Measurements from ENCODE around the gene CD37. TPM values are rescaled to one million over a fixed set of nuclear protein-coding genes. Genes with fewer than 3 reads are reported as not detected.
A peak's percentile ranks its signal among the peaks of the same experiment; 100 is the strongest.
"Not testable (repeated sequence)": the region's sequence is repeated elsewhere in the genome, so short reads cannot be mapped to it uniquely, and the experiment has no call there.

The CD37 gene
- total and polyA plus RNA-seq, 5 donors: 2.3 to 8.0 (median 5.5) TPM

DNA sequence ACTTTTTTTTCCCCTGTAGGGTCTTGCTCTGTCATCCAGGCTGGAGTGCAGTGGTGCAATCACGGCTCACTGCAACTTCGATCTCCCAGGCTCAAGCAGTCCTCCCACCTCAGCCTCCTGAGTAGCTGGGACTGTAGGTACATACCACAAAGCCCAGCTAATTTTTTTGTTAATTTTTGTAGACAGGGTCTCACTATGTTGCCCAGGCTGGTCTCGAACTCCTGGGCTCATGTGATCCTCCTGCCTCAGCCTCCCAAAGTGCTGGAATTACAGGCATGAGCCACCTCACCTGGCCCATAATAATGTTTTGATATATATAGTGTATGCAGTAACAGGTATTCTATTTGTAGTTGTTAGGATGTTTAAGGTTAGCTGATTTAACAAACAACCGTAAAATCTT lies 4.0 kb upstream of the CD37 start:
- H3K27ac ChIP-seq (ENCODE audit: low read length); H3K9me3 ChIP-seq (ENCODE audit: control insufficient read depth, low read length); ATAC-seq; DNase-seq; H3K4me1 ChIP-seq (ENCODE audit: control insufficient read depth, insufficient read depth, low read length); intact Hi-C loops (cut with DNase I); H3K27me3 ChIP-seq (ENCODE audit: control insufficient read depth, insufficient read depth); H3K4me3 ChIP-seq (ENCODE audit: low read length): not testable (repeated sequence)
- 97% methylated on average over 4 of the region's 4 CpGs for WGBS

DNA sequence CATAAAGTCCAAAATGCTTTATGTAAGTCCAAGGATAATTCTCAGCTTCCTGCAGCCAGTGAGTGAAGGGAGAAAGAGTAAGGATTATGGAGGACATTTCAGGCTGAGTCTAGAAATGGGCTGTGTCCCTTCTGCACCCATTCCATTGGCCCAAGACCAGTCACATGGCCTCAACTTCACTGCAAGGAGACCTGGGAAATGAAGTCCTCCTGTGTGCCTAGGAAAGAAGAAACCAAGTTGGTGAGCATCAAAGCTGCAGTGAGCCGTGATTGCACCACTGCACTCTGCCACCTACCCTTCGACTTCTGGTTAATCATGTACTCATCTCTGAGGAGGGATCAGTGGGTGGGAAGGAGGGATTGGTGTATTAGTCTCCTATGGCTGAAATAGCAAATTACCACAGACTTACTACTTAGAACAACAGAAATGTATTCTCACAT lies 3.6 kb upstream of the CD37 start:
- no peaks in the 10 kb centered on the region for H3K27me3 ChIP-seq (ENCODE audit: control insufficient read depth, insufficient read depth)
- H3K4me1 ChIP-seq (ENCODE audit: control insufficient read depth, insufficient read depth, low read length): no peaks in the 10 kb centered on the region
- WGBS: 71% methylated on average over 2 of the region's 2 CpGs
- H3K4me3 ChIP-seq (ENCODE audit: low read length): no peak overlapping the region
- H3K27ac ChIP-seq (ENCODE audit: low read length): no peak overlapping the region
- DNase-seq (no peak), ATAC-seq (peak; percentile 73 to 78)
- no peaks in the 10 kb centered on the region for H3K9me3 ChIP-seq (ENCODE audit: control insufficient read depth, low read length)
- intact Hi-C loops (cut with DNase I): no loop called here

DNA sequence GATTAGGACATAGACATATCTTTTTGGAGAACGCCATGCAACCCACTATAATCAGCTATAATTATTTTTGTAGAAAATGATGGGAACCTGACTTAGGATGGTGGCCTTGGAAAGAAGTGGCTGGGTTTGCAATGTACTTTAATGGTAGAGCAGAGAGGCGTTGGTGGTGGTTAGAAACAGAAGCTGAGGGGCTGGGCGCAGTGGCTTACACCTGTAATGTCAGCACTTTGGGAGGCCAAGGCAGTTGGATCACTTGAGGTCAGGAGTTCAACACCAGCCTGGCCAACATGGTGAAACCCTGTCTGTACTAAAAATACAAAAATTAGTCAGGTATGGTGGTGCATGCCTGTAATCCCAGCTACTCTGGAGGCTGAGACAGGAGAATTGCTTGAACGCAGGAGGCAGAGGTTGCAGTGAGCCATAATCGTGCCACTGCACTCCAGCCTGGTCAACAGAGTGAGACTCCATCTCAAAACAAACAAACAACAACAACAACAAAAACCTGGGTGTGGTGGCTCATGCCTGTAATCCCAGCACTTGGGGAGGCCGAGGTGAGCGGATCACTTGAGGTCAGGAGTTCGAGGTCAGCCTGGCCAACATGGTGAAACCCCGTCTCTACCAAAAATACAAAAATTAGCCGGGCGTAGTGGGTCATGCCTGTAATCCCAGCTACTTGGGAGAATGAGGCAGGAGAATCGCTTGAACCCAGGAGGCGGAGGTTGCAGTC lies 2.4 kb upstream of the CD37 start:
- H3K4me3 ChIP-seq (ENCODE audit: low read length); ATAC-seq; H3K9me3 ChIP-seq (ENCODE audit: control insufficient read depth, low read length); intact Hi-C loops (cut with DNase I); DNase-seq; H3K27ac ChIP-seq (ENCODE audit: low read length); H3K27me3 ChIP-seq (ENCODE audit: control insufficient read depth, insufficient read depth); H3K4me1 ChIP-seq (ENCODE audit: control insufficient read depth, insufficient read depth, low read length): not testable (repeated sequence)
- 91% methylated on average over 13 of the region's 13 CpGs for WGBS

DNA sequence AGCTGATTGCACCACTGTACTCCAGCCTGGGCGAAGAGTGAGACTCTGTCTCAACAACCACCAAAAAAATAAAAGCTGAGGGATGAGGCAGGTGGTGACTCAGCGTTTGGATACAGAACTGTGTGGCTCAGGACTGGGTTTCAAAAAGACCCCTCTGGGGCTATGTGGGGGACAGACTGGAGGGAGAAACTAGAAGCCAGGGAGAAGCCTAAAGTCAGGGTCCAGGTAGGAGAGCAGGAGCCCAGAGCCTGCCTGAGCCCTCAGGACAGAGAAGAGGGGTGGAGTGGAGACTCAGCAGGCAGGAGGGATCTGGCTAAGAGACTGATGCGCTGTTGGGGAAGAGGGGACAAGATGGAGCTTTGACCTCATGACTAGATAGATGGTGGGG lies 1.8 kb upstream of the CD37 start:
- H3K4me3 ChIP-seq (ENCODE audit: low read length): no peak overlapping the region

DNA sequence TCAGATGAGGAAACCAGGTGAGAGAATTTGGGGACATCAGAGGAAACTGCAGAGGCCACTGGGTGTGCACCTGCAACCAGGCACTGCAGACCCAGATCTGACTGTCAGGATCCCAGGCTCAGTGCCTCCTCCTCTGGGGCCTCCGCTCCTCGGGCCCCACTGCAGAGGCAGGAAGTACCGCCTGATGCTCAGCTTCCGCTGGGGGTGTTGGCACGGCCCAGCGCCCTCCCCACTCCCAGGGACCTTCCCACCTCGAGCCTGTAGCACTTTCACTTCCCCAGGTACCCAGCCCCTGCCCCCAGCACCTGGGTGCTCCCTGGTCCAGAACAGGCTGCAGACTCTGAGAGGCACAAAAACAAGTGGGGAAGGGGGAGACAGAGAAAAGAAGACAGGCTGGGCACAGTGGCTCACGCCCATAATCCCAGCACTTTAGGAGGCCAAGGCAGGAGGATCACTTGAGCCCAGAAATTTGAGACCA lies 1.4 kb upstream of the CD37 start:
- ATAC-seq: no peak
- H3K4me3 ChIP-seq (ENCODE audit: low read length): no peak overlapping the region
- WGBS: 34% methylated on average over 8 of the region's 8 CpGs

More for the DNA sequence above, 1.8 kb upstream of the CD37 start:
- no peak for ATAC-seq
- no peaks in the 10 kb centered on the region for H3K4me1 ChIP-seq (ENCODE audit: control insufficient read depth, insufficient read depth, low read length)
- 71% methylated on average over 3 of the region's 3 CpGs for WGBS
- no peak for DNase-seq
- intact Hi-C loops (cut with DNase I): no loop called here
- H3K27ac ChIP-seq (ENCODE audit: low read length): no peak overlapping the region
- H3K27me3 ChIP-seq (ENCODE audit: control insufficient read depth, insufficient read depth): no peaks in the 10 kb centered on the region
- no peaks in the 10 kb centered on the region for H3K9me3 ChIP-seq (ENCODE audit: control insufficient read depth, low read length)

DNA sequence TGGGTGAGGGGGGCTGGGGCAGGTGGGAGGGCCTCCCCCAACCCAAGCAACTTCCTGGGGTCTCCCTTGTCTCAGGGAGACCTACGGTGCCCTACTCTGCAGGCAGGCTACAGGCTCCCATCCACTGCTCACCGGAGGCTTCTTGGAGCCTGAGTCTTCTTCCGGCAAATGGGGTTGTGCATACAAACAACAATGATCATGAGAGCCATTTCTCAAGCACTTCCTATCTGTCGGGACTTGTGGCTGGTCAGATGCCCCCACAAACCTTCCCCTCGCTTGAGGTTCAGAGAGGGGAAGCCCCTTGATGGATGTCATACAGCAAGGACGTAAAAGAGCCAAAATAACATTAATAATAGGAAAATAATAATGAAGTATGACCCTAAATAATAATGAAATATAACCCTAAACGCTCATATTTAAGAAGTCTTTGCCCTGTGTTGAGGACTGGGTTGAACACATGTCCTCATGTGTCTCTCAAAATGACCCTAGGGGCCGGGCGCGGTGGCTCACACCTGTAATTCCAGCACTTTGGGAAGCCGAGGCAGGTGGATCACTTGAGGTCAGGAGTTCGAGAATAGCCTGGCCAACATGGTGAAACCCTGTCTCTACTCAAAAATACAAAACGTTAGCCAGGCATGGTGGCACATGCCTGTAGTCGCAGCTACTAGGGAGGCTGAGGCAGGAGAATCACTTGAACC lies 727 bp downstream of the CD37 start:
- ATAC-seq (no peak), DNase-seq (no peak)
- Histone ChIP-seq H3K9me3 (ENCODE audit: control insufficient read depth, low read length) (no peaks in the 10 kb centered on the region), H3K4me1 (ENCODE audit: control insufficient read depth, insufficient read depth, low read length) (no peaks in the 10 kb centered on the region), H3K27me3 (ENCODE audit: control insufficient read depth, insufficient read depth) (no peaks in the 10 kb centered on the region), H3K4me3 (ENCODE audit: low read length) (peak overlapping the region; percentile 21), H3K27ac (ENCODE audit: low read length) (no peak overlapping the region)
- intact Hi-C loops (cut with DNase I): no loop called here
- WGBS: 84% methylated on average over 14 of the region's 14 CpGs

More for the DNA sequence above, 1.4 kb upstream of the CD37 start:
- Histone ChIP-seq H3K27ac (ENCODE audit: low read length) (no peak overlapping the region), H3K9me3 (ENCODE audit: control insufficient read depth, low read length) (no peaks in the 10 kb centered on the region), H3K27me3 (ENCODE audit: control insufficient read depth, insufficient read depth) (no peaks in the 10 kb centered on the region), H3K4me1 (ENCODE audit: control insufficient read depth, insufficient read depth, low read length) (no peaks in the 10 kb centered on the region)
- DNase-seq: peak in 1 of 3 donors; percentile 68
- intact Hi-C loops (cut with DNase I): no loop called here

DNA sequence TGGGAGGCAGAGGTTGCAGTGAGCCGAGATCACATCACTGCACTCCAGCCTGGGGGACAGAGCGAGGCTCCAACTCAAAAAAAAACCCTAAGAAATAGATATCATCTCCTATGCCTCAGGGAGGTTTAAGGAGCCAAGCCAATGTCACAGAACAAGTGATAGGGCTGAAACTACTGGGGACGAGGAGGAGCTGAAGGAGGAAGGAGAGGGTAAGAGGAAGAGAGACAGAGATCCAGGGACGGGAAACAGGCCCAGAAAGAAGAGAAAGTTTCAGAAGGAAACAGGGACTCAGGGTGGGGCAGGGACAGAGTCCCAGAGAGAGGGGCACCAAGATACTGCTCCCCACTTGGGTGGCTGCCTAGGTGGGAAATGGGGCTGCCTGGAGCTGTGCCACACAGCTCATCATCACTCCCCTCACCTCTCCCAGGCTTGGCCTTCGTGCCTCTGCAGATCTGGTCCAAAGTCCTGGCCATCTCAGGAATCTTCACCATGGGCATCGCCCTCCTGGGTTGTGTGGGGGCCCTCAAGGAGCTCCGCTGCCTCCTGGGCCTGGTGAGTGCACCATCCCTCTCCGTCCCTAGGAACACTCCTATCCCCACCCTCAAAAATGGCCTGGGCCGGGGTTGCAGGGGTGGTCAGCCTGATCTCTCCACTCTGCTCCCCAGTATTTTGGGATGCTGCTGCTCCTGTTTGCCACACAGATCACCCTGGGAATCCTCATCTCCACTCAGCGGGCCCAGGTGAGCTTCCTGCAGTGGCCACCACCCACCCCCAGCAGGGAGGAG lies 1.5 kb downstream of the CD37 start:
- H3K27me3 ChIP-seq (ENCODE audit: control insufficient read depth, insufficient read depth): no peaks in the 10 kb centered on the region
- no peak for ATAC-seq
- no peaks in the 10 kb centered on the region for H3K4me1 ChIP-seq (ENCODE audit: control insufficient read depth, insufficient read depth, low read length)
- no peaks in the 10 kb centered on the region for H3K9me3 ChIP-seq (ENCODE audit: control insufficient read depth, low read length)
- no peak for DNase-seq
- no peak overlapping the region for H3K27ac ChIP-seq (ENCODE audit: low read length)
- 86% methylated on average over 10 of the region's 10 CpGs for WGBS
- H3K4me3 ChIP-seq (ENCODE audit: low read length): no peak overlapping the region
- intact Hi-C loops (cut with DNase I): no loop called here

DNA sequence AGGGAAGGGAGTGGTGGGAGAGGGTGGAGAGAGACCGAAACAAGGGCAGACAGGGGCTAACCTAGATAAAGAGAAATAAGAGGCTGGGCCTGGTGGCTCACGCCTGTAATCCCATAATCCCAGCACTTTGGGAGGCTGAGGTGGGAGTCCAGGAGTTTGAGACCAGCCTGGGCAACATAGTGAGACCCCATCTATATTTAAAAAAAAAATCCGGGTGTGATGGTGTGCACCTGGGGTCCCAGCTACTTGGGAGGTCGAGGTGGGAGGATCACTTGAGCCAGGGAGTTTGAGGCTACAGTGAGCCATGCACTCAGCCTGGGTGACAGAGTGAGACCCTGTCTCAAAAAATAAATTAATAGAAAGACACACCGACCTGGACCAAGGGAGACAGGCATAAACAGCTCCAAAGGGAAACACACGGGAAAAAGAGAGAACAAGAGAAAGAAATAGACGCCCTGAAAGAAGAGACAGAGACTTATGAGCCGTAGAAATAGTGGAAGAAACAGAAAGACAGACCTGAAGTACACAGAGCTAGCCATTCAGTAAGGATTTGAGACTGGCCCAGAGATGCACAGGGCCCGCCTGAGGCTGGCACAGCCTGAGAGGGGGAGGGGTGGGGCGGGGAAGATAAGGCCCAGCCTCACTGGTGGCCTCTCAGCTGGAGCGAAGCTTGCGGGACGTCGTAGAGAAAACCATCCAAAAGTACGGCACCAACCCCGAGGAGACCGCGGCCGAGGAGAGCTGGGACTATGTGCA lies 2.2 kb downstream of the CD37 start:
- Histone ChIP-seq H3K27ac (ENCODE audit: low read length) (no peak overlapping the region), H3K27me3 (ENCODE audit: control insufficient read depth, insufficient read depth) (no peaks in the 10 kb centered on the region), H3K4me3 (ENCODE audit: low read length) (no peak overlapping the region), H3K4me1 (ENCODE audit: control insufficient read depth, insufficient read depth, low read length) (no peaks in the 10 kb centered on the region), H3K9me3 (ENCODE audit: control insufficient read depth, low read length) (no peaks in the 10 kb centered on the region)
- ATAC-seq (no peak), DNase-seq (no peak)
- intact Hi-C loops (cut with DNase I): no loop called here
- WGBS: 78% methylated on average over 19 of the region's 19 CpGs

DNA sequence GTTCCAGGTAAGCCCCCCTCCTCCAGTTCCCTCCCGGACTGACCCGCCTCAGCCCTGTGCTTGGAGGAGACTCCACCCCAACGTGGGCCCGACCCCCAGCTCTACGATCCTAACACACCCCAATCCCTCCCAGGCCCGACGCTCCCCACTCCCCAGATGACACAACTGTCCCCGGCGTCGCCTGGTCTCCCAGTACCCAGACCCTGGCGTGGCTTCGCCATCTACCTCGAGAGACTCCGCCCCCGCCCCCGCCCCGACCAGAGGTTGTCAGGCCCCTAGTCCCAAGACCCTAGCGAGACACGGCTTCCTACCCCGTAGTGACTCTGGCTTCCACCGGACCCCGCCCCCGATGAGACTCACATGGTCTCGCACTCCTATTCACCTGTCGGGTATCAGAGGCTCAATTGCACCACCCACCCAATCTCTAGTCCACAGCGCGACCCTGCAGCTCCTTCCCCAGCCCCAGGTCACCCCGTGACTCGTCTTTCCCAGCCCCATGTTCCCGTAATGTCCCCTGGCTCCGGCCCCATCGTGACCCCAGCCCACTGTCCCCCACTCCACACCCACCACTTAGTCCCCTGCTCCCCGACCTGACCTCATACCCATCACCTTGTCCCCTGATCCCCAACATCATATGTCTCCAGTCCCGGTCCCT lies 2.9 kb downstream of the CD37 start:
- 34% methylated on average over 34 of the region's 34 CpGs for WGBS
- no peaks in the 10 kb centered on the region for H3K4me1 ChIP-seq (ENCODE audit: control insufficient read depth, insufficient read depth, low read length)
- H3K27ac ChIP-seq (ENCODE audit: low read length): no peak overlapping the region
- no peak for DNase-seq
- H3K27me3 ChIP-seq (ENCODE audit: control insufficient read depth, insufficient read depth): no peaks in the 10 kb centered on the region
- H3K9me3 ChIP-seq (ENCODE audit: control insufficient read depth, low read length): no peaks in the 10 kb centered on the region
- H3K4me3 ChIP-seq (ENCODE audit: low read length): no peak overlapping the region
- intact Hi-C loops (cut with DNase I): no loop called here
- peak in 1 of 2 donors; percentile 0 for ATAC-seq

DNA sequence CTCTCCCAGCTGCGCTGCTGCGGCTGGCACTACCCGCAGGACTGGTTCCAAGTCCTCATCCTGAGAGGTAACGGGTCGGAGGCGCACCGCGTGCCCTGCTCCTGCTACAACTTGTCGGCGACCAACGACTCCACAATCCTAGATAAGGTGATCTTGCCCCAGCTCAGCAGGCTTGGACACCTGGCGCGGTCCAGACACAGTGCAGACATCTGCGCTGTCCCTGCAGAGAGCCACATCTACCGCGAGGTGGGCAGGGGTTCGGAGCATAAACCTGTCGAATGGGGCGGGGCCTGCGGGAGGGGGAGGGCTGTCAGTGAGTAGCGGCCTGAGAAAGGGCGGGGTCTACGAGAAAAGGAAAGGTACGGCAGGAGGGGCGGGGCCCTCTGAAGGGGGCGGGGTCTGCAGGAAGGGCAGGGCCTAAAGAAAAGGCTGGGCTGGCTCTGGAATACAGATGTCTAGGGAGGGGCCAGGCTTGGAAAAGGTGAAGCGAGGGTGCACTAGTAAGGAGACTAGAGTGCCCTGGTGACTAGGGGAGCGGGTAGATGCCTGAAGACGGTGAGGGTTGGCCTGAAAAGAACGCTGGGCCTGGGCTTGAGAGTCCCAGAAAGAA lies 3.6 kb downstream of the CD37 start:
- Histone ChIP-seq H3K9me3 (ENCODE audit: control insufficient read depth, low read length) (no peaks in the 10 kb centered on the region), H3K27me3 (ENCODE audit: control insufficient read depth, insufficient read depth) (no peaks in the 10 kb centered on the region), H3K4me3 (ENCODE audit: low read length) (peak overlapping the region; percentile 29), H3K4me1 (ENCODE audit: control insufficient read depth, insufficient read depth, low read length) (no peaks in the 10 kb centered on the region), H3K27ac (ENCODE audit: low read length) (no peak overlapping the region)
- peak; percentile 81 to 90 (median 89) for DNase-seq
- peak; percentile 61 for ATAC-seq
- intact Hi-C loops (cut with DNase I): no loop called here
- WGBS: 18% methylated on average over 30 of the region's 30 CpGs
